ENCODE results near the gene SPDYE9. TPM values are rescaled to one million over a fixed set of nuclear protein-coding genes. Genes with fewer than 3 reads are reported as not detected.
"Not testable (repeated sequence)": the region's sequence is repeated elsewhere in the genome, so short reads cannot be mapped to it uniquely, and the experiment has no call there.

SPDYE9 gene
- total and polyA plus RNA-seq, 4 donors: not detected

DNA sequence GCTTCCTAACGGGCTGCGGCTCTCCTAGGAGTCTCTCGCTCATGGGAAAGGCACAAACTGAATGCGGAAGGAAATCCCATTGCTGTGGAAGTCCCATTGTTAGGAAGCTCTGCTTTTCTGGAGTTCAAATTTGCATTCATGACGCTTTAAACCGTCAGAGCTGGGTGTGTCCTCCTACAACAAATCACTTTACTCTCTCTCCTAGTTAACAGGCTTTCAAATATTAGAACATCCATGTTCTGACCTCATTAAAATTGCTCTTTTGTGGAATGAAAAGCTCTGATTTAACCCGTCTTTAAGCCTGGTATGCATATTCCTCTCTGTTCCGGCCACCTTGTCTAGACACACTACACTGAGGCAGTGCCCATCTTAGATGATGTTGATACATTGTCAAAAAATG lies 56.2 kb downstream of the SPDYE9 start, which contains the start of gene SPDYE8:
Gene SPDYE8, minus strand, starts transcription at position 101 of the 400 bp plus-strand sequence. CDS start 1,800 bp downstream, outside the sequence.
- H3K9me3 ChIP-seq (ENCODE audit: control insufficient read depth, low read length); H3K27ac ChIP-seq (ENCODE audit: low read depth in 1 of 2, low read length in 2 of 2); H3K27me3 ChIP-seq (ENCODE audit: control insufficient read depth in 1 of 2, insufficient read depth in 2 of 2, low read length in 1 of 2); H3K4me3 ChIP-seq (ENCODE audit: low read length in 2 of 2); H3K36me3 ChIP-seq (ENCODE audit: control insufficient read depth in 1 of 2, insufficient read depth in 2 of 2, low read length in 1 of 2); intact Hi-C loops (cut with DNase I); H3K4me1 ChIP-seq (ENCODE audit: control insufficient read depth in 1 of 2, insufficient read depth in 2 of 2, low read length in 2 of 2); DNase-seq; ATAC-seq (ENCODE audit: low FRiP score): not testable (repeated sequence)
- WGBS, 2 donors: no CpG with 5 or more reads among the region's 8 CpGs

Other genes starting within 250 kb of the SPDYE9 start
- 10 to 100 TPM; 31.3 to 31.9 TPM for gene POM121, start 160.9 kb downstream of the SPDYE9 start, total RNA-seq
- 10 to 100 TPM in 1 of 2 donors, 1 to 10 TPM in 1; 7.6 to 15.7 TPM for gene POM121, start 160.9 kb downstream of the SPDYE9 start, polyA plus RNA-seq
- gene TRIM74, start 116.6 kb downstream of the SPDYE9 start, total RNA-seq: under 1 TPM; 0.69 to 0.84 TPM
- gene TRIM74, start 116.6 kb downstream of the SPDYE9 start, polyA plus RNA-seq: not detected
- not detected for gene SPDYE8, start 56.3 kb downstream of the SPDYE9 start, total RNA-seq
- not detected for gene SPDYE8, start 56.3 kb downstream of the SPDYE9 start, polyA plus RNA-seq
- not detected for gene SPDYE11, start 28.1 kb downstream of the SPDYE9 start, total RNA-seq
- gene SPDYE11, start 28.1 kb downstream of the SPDYE9 start, polyA plus RNA-seq: not detected
- 10 to 100 TPM; 11.8 to 20.3 TPM for gene NSUN5, start 222.8 kb upstream of the SPDYE9 start, total RNA-seq
- gene NSUN5, start 222.8 kb upstream of the SPDYE9 start, polyA plus RNA-seq: 10 to 100 TPM; 16.4 to 33.2 TPM
- gene TRIM50, start 242.0 kb upstream of the SPDYE9 start, total RNA-seq: 1 to 10 TPM in 1 of 2 donors, not detected in 1; 2.2 TPM
- gene TRIM50, start 242.0 kb upstream of the SPDYE9 start, polyA plus RNA-seq: under 1 TPM in 1 of 2 donors, not detected in 1; 0.38 TPM
- not detected for gene FKBP6, start 242.1 kb upstream of the SPDYE9 start, total RNA-seq
- under 1 TPM in 1 of 2 donors, not detected in 1; 0.10 TPM for gene FKBP6, start 242.1 kb upstream of the SPDYE9 start, polyA plus RNA-seq